Caco-2 (cell line): Measurements from ENCODE around the gene SLC39A7. TPM values are rescaled to one million over a fixed set of nuclear protein-coding genes. Genes with fewer than 3 reads are reported as not detected.

Source experiments
- BruUV-seq: library from RNA; stranded (reverse); fragments of 400-500 nt; replicated peaks from 2 replicates; lab custom pipeline; 2021; lab: Mats Ljungman, UMichigan
- CTCF ChIA-PET: fragments of 300-600 bp; sonication (Branson Sonifier 250); formaldehyde crosslinking; loops from one replicate; lab custom pipeline; 2022; ENCODE audit warnings: antibody characterized with exemption; lab: Charles Lee
- POLR2A ChIA-PET: fragments of 300-600 bp; sonication (Branson Sonifier 250); formaldehyde crosslinking; loops from one replicate; lab custom pipeline; 2022; ENCODE audit warnings: antibody characterized with exemption; lab: Charles Lee
- DNase-seq, 2 experiments: peaks; one replicate each; pipeline versions ENCODE4 v3.0.0 to v3.0.0-alpha.2; 2020 to 2022
- H3K27me3 ChIP-seq: replicated peaks from 2 replicates; pipeline ENCODE4 v1.6.0; 2011; ENCODE audit warnings: low read length; ENCODE audit not compliant: control insufficient read depth, insufficient read depth
- H3K36me3 ChIP-seq: 2 replicates; pipeline ENCODE4 v1.5.1; 2011; ENCODE audit warnings: low read length; ENCODE audit not compliant: control insufficient read depth, insufficient read depth
- H3K4me1 ChIP-seq: fragments of 250-450 bp; sonication (Bioruptor Pico); 2 replicates; pipeline ENCODE4 v1.5.1; 2020; ENCODE audit warnings: mild to moderate bottlenecking
- H3K4me3 ChIP-seq: 2 replicates; pipeline ENCODE4 v1.5.1; 2011; ENCODE audit warnings: low read depth, mild to moderate bottlenecking, control low read depth, low read length
- H3K9me3 ChIP-seq: fragments of 250-450 bp; sonication (Bioruptor Pico); 2 replicates; pipeline ENCODE4 v1.5.1; 2020; ENCODE audit warnings: mild to moderate bottlenecking, moderate library complexity
- H3K27ac Mint-ChIP-seq: one replicate; pipeline ENCODE4 v1.8.0; 2022; ENCODE audit warnings: mixed read lengths; ENCODE audit not compliant: unreplicated experiment
- H3K27me3 Mint-ChIP-seq: one replicate; pipeline ENCODE4 v1.8.0; 2022; ENCODE audit warnings: mixed read lengths; ENCODE audit not compliant: insufficient read depth, unreplicated experiment
- H3K36me3 Mint-ChIP-seq: one replicate; pipeline ENCODE4 v1.8.0; 2022; ENCODE audit warnings: mild to moderate bottlenecking, mixed read lengths; ENCODE audit not compliant: insufficient read depth, unreplicated experiment
- H3K4me1 Mint-ChIP-seq: one replicate; pipeline ENCODE4 v1.8.0; 2022; ENCODE audit warnings: low read depth, mixed read lengths; ENCODE audit not compliant: unreplicated experiment
- H3K4me3 Mint-ChIP-seq: one replicate; pipeline ENCODE4 v1.8.0; 2022; ENCODE audit warnings: mild to moderate bottlenecking, moderate library complexity, mixed read lengths; ENCODE audit not compliant: unreplicated experiment
- H3K9me3 Mint-ChIP-seq: one replicate; pipeline ENCODE4 v1.8.0; 2022; ENCODE audit warnings: mixed read lengths; ENCODE audit not compliant: unreplicated experiment
- CTCF ChIP-seq, 2 experiments: fragments of 200-600 bp in 1 of 2; IDR thresholded peaks; 1 replicate in 1 of 2; 2 replicates in 1 of 2; pipeline versions ENCODE4 v1.5.1 to v1.8.0; 2011 to 2022; ENCODE audit warnings: antibody characterized with exemption in 1 of 2, control low read depth in 1 of 2, inconsistent platforms in 1 of 2, low read depth in 1 of 2, low read length in 1 of 2, mild to moderate bottlenecking in 1 of 2, moderate library complexity in 1 of 2; ENCODE audit not compliant: insufficient read depth in 1 of 2, severe bottlenecking in 1 of 2, unreplicated experiment in 1 of 2
- intact Hi-C: fragments of 100-400 bp; cut with micrococcal nuclease; formaldehyde crosslinking; loops from one replicate; pipeline ENCODE4 v1.10.0; 2022; ENCODE audit not compliant: unreplicated experiment
- total RNA-seq: library from RNA; stranded (reverse); gene quantifications from 2 replicates; pipeline ENCODE4 v1.2.3, GENCODE V29; 2022

Gene SLC39A7
- total RNA-seq, 1 experiment from 2014 or later = 140 TPM

GRCh38 chr6:33170176-33171015, 30.3 kb upstream of the SLC39A7 start:
- H3K4me3 ChIP-seq = no peak overlapping the region
- no peaks in the 10 kb centered on the region for H3K4me1 ChIP-seq
- ChIA-PET CTCF (no interaction called here), POLR2A (no interaction called here)
- BruUV-seq = no TSS peak
- no peaks in the 10 kb centered on the region for H3K9me3 ChIP-seq
- no peaks in the 10 kb centered on the region for H3K4me1 Mint-ChIP-seq
- intact Hi-C loops = no loop called here
- H3K4me3 Mint-ChIP-seq = no peak overlapping the region
- H3K27me3 Mint-ChIP-seq = peaks cover 10% of the 10 kb centered on the region
- no peak for TF ChIP-seq CTCF (IDR thresholded peaks at IDR 0.05; ENCODE audit: insufficient read depth in 1 of 2, low read depth in 1 of 2, low read length in 1 of 2, severe bottlenecking in 1 of 2, unreplicated experiment in 1 of 2)
- H3K36me3 Mint-ChIP-seq = no peaks in the 10 kb centered on the region
- no peak for DNase-seq
- no peak overlapping the region for H3K27ac Mint-ChIP-seq
- H3K27me3 ChIP-seq = no peaks in the 10 kb centered on the region
- no peaks in the 10 kb centered on the region for H3K9me3 Mint-ChIP-seq
- no peaks in the 10 kb centered on the region for H3K36me3 ChIP-seq

DNA sequence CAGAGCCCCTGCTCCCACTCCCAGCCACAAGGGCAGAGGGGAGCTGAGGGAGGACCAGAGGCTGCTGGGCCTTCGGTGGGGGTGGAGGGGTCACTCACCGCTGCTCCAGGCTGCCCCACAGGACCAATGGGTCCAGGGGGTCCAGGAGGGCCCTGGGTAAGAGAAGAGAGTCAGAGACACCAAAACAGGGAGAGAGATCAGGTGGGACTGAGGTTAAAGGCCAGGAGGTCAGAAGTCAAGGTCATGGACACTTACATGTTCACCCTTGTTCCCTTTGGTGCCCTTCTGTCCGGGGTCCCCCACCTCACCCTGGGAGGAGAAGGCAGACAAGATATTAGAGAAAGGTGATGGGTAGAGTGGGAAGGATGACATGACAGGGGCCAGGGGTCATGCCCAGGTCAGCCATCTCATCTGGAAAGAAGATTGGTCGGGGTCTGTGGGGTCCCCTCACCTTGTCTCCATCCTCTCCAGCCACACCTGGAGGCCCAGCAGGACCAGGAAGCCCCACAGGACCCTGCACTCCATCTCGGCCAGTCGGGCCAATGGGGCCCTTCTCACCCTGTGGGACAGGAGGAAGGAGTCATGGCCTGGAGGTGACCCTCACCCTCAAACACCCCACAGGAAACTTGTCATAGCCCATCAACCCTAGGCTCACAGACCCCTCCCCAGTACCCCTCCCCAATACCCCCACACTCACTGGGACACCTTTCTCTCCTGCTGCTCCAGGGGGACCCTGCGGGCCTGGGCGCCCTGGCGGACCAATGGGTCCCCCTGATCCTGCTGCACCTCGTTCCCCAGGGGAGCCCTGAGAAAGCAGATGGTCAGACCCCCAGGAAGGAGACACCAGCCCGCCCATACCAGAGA, 29.4 kb upstream of the SLC39A7 start:
- TF ChIP-seq CTCF (IDR thresholded peaks at IDR 0.05; ENCODE audit: insufficient read depth in 1 of 2, low read depth in 1 of 2, low read length in 1 of 2, severe bottlenecking in 1 of 2, unreplicated experiment in 1 of 2) = no peak
- no peaks in the 10 kb centered on the region for H3K4me1 Mint-ChIP-seq
- Histone ChIP-seq H3K36me3 (no peaks in the 10 kb centered on the region), H3K4me3 (no peak overlapping the region), H3K4me1 (no peaks in the 10 kb centered on the region), H3K27me3 (no peaks in the 10 kb centered on the region), H3K9me3 (no peaks in the 10 kb centered on the region)
- intact Hi-C loops = no loop called here
- no peak overlapping the region for H3K27ac Mint-ChIP-seq
- H3K4me3 Mint-ChIP-seq = no peak overlapping the region
- DNase-seq = no peak
- no TSS peak for BruUV-seq
- CTCF ChIA-PET = interaction anchor here (1.0 kb wide), 1 partner anchor 27 kb away, joined by 3 read pairs; no protein-coding TSS in a partner anchor
- H3K36me3 Mint-ChIP-seq = no peaks in the 10 kb centered on the region
- H3K9me3 Mint-ChIP-seq = no peaks in the 10 kb centered on the region
- POLR2A ChIA-PET = no interaction called here
- H3K27me3 Mint-ChIP-seq = peaks cover 15% of the 10 kb centered on the region
